GM21786 (cell line): ENCODE data around the gene RENBP.

Source experiments
- ATAC-seq: cut with Tn5 transposase; IDR thresholded peaks from one replicate; pipeline ENCODE4 v1.9.1; 2021; ENCODE audit not compliant: unreplicated experiment

Gene RENBP

GRCh38 chrX:153921511-153922446, 22.7 kb downstream of the RENBP start:
- no peak for ATAC-seq

- ATAC-seq = no peak
Measured at GRCh38 chrX:153921070-153921469, 23.4 kb downstream of the RENBP start.

DNA sequence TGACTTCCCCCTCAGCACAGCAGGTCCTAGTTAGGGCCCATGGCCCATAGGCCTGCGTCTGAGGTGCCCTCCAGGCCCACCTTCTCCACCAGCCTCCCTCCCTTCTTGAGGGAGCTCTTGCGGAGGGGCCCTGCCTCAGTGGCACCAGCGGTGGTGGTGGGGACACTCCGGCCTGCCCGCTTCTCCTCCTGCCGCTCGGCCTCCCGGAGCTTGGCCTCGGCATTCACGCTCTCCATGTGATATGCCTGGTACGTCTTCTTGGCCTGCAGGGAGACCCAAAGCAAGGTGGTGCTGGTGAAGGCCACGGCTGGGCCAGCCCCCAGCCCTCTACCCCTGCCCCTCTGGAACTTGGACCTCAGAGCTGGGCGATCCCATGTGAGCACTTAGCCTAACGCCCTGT, 23.9 kb downstream of the RENBP start:
- no peak for ATAC-seq

DNA sequence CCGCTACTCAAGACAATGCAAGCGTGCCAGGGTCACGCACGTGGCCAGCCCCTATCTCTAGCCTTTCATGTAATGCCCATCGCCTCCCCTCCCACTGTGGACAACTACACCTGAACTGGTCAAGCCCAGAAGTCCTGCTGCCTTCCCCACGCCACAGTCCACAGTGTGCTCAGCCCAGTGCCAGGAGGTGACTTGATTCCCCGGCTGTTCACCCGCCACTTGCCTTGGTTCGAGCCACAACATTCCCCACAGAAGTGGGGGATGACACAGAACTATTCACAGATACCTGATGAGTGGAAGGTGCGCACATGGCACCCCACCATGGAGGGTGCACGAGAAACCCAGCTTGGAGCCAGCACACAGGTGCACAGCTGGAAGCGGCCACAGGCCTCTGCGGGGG, 25.2 kb downstream of the RENBP start:
- no peak for ATAC-seq

DNA sequence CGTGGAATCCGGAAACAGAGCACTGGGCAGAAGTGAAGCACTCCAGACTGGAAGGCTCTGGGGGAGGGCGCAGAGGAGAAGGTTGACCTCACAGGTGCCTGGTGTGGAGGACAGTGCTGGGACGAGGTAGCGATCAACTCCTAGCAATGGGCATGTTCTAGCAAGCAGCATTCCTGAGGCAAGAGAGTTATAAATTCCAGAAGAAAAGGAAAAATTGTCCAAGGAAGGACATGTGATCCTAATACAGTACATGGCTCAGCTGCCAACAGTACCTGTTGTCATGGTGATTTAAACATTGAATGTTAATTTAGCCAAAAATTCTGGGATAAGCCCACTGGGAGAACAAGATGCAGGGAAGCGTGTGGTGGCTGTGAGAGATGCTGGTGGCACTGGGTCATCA, 26.6 kb downstream of the RENBP start:
- ATAC-seq = no peak

GRCh38 chrX:153913701-153914100, 30.7 kb downstream of the RENBP start:
- ATAC-seq = no peak

GRCh38 chrX:153913211-153913610, 31.2 kb downstream of the RENBP start:
- ATAC-seq = no peak

DNA sequence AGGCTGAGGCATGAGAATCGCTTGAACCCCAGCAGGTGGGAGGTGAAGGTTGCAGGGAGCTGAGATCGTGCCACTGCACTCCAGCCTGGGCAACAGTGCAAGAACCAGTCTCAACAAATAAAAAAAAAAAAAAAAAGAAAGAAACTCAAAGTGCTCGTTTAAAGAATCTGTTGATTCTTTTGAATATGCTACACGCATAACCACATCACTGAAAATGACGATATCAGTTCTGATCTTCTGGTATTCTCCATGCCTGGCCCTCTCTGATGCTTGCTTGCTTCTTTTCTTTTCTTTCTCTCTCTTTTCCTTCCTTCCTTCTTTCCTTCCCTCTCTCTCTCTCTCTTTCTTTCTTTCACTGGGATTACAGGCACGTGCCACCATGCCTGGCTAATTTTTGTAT, 32.6 kb downstream of the RENBP start:
- no peak for ATAC-seq

GRCh38 chrX:153910446-153910845, 34.0 kb downstream of the RENBP start:
- no peak for ATAC-seq

GRCh38 chrX:153909980-153910360, 34.5 kb downstream of the RENBP start:
- ATAC-seq = no peak

GRCh38 chrX:153909024-153909979, 35.1 kb downstream of the RENBP start:
- no peak for ATAC-seq

DNA sequence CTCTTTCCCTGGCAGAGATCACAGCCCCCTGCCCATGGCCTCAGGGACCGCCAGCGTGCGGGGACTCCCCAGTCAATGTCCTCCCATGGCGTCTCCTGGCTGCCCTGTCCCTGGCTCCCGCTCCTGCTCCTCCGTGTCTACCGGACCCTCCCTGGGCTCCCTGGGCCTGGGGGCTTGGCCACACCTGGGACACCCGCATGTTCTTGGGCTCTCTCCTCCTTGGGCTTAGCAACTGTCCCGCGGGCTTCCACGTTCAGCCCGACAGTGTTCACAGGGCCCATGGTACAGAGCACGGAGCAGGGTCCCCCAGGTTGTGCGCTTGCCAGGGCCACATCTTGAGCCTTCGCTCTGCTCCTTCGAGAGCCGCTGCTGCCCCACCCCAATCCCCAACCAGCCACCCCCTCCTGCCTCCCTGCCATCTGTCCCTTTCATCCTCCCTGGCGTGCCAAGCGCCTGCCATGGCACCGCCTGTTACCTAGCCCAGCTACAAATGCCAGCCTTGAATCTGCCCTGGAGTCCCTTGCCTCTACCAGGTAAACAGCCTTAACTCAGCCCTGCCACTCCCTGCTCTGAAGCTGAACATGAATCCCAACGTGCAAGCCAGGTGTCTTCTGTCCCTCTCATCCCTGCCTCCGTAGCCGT, 36.1 kb downstream of the RENBP start:
- no peak for ATAC-seq

- ATAC-seq = no peak
Measured at GRCh38 chrX:153907456-153907855, 37.0 kb downstream of the RENBP start.

GRCh38 chrX:153906126-153906917, 38.1 kb downstream of the RENBP start:
- ATAC-seq = no peak

DNA sequence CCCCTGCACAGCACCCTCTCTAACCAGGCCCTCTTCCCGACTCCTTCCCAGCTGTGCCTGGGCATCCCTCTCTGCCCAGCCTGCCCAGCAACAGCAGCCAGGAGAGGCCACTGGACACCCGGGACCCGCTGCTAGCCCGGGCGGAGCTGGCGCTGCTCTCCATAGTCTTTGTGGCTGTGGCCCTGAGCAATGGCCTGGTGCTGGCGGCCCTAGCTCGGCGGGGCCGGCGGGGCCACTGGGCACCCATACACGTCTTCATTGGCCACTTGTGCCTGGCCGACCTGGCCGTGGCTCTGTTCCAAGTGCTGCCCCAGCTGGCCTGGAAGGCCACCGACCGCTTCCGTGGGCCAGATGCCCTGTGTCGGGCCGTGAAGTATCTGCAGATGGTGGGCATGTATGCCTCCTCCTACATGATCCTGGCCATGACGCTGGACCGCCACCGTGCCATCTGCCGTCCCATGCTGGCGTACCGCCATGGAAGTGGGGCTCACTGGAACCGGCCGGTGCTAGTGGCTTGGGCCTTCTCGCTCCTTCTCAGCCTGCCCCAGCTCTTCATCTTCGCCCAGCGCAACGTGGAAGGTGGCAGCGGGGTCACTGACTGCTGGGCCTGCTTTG, 38.9 kb downstream of the RENBP start:
- ATAC-seq = no peak

DNA sequence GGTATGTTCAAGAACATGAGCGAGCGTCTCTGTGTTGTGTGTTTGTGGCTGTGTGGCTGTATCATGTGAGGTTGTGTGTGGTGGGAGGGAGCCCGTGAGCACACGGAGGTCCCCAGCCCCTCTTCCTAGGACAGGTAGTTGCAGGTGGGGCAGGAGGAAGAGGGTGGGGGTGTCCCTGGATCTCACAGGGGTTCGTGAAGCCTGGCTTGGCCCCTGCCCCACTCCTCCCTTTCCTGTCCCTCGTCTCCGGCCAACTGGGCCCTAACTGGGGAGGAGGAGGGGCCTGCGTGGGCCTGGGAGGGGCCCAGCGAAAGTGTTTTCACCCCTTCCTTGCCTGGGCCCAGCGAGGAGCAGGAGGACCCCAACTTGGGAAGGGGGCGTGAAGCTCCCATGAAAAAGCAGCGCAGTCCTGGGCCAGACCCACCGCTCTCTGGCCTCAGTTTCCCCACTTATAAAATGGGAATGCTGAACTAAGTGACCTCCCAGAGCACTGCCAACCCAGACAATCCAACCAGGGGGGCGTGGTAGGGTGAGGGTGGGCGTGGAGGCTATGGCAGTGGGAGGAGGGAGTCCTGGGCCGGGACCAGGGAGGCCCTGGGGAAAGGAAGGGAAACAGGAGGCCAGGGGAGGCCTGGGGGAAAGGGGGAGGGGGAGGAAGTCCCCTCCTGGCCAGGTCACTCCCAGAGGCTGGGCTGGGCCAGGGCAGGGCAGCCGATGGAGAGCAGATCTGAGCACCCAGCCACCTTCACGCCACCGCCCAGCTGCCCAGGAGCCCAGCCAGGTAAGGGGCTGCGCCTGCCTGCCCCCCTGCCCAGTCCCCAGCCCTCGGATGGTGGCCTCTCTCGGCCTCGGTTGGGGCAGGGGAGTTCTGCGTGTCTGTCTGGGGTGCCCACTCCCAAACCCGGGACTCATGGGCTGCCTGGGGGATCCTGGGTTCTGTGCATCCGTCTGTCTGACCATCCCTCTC, 40.2 kb downstream of the RENBP start, which contains the start of gene AVPR2:
Gene AVPR2, plus strand, starts transcription at position 683 of the 967 bp plus-strand sequence. CDS start 473 bp downstream, outside the sequence.
- ATAC-seq = no peak

DNA sequence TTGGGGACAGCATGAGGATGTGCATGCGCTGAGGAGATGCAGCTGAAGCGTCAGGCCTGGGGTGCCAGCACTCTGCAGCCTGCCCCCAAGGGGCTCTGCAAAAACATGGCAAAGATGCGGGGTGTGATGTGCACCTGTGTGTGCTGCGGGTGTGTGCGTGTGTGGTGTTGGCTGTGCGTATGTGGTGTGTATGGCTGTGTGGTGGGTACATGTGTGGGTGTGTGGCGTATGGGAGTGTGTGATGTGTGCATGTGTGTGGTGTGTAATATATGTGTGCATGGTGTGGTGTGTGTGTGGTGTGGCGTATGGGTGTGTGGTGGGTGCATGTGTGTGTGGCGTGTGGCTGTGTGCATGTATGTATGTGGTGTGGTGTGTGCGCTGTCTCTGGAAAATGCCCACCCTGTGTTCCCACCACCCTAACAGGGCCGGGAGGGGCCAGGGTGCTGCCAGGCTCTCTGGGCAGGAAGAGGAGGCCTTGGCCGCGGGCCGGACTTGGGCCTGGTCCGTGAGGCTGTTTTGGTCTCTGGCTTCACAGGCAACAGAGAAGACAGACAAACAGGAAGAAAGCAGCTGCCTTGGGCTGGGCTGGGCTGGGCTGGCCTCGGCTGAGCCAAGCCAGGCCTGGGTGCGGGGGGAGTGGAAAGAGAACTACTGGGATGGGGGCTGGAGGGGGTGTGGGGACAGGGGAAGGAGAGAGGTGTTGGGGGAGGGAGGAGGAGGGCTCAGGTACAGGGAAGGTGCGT, 41.0 kb downstream of the RENBP start:
- ATAC-seq = no peak

- ATAC-seq = no peak
Measured at GRCh38 chrX:153902385-153902784, 42.1 kb downstream of the RENBP start.
